TTC549 (cell line): ENCODE data around the gene LMO3.

Source experiments
- FAIRE-seq: peaks from 2 replicates; lab custom pipeline; 2012; peaks lifted over from hg19 to GRCh38; lab: Jason Lieb, UNC

Gene LMO3

GRCh38 chr12:16606117-16606200, at the start of gene LMO3:
Gene LMO3, minus strand, starts transcription at chr12:16606162. Its CDS starts 5,302 bp downstream, at chr12:16600860.
- FAIRE-seq: no peak

- no peak for FAIRE-seq
Observed at GRCh38 chr12:16636435-16637055, 30.6 kb upstream of the LMO3 start.

DNA sequence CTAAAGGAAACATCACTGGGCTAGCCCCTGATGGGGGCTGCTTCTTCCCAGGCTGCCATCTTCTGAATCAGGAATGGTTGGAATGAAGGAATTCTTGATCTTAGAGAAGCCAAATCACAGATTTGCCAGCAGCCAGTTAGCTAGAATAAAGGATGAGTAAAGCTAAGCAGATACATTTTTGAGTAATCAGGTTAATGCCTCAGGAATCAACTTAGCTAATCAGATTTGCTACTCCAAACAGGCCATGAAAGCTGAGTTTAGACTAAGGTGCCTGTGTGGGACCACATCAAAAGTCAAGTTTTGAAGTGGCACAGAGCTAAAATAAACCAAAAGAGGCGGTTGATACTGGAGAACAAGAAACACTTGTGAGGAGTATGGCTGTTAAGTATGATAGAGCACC, 28.8 kb upstream of the LMO3 start:
- FAIRE-seq: no peak

GRCh38 chr12:16626991-16627390, 21.0 kb upstream of the LMO3 start:
- FAIRE-seq: no peak

- FAIRE-seq: no peak
Observed at GRCh38 chr12:16622338-16622737, 16.4 kb upstream of the LMO3 start.

- no peak for FAIRE-seq
Observed at GRCh38 chr12:16619537-16619936, 13.6 kb upstream of the LMO3 start.

DNA sequence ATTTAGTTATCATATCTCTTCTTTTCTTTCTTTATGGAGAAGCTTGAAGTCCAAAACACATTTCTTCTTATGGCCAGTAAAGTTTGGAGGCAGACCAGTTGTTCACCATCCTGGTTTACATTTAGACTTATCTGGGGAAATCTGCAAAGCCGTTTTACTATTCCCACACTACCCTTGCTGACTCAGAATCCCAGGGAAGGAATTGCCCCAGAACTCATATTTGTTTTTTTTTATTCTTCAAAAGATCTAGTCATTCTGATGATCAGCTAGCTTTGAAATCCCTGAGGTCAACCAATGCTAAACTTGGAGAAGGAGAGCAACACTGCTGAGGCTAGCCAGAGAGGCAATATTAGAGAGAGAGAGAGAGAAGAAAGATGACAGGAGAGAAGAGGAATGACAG, 12.3 kb upstream of the LMO3 start:
- FAIRE-seq: no peak

DNA sequence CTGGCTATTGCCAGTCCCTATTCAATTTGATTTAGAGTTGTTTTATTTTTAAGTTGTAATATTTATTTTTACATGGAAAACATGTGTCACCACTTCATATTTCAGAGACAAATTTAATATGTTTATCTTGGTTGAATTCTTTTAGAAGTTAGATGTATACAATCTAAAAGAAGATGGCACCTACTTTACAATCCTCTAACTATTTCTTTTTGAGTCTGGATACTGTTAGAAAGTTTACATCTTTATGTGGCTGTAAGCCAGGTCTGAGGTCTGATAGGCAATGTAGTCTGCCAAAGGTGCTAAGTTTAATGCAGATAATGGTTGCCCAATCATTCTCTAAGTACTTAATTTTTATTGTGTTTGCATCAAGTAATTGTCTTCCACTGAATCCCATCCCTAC, 7.2 kb upstream of the LMO3 start:
- FAIRE-seq: no peak

GRCh38 chr12:16612647-16613046, 6.7 kb upstream of the LMO3 start:
- no peak for FAIRE-seq

DNA sequence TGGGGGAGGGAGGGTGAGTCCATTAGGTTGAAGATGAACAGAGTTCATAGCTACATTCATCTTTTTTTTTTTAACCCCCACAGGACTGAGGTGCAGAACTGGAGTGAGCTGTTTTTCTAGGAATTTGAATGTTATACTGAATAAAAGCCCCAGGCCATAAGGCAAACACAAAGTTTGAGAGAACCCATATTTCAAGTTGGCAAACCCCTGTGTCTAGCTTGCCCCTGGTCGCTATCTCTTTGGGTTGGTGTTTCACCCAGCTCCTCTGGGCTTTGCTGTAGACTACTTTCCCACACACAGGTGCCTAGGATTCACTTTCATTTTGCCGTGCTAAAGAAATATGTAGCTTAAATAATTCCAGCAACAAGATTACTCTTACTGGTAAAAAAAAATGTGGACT, 5.2 kb upstream of the LMO3 start:
- no peak for FAIRE-seq

GRCh38 chr12:16610743-16611142, 4.8 kb upstream of the LMO3 start:
- no peak for FAIRE-seq

- no peak for FAIRE-seq
Observed at GRCh38 chr12:16610001-16610585, 4.1 kb upstream of the LMO3 start.

DNA sequence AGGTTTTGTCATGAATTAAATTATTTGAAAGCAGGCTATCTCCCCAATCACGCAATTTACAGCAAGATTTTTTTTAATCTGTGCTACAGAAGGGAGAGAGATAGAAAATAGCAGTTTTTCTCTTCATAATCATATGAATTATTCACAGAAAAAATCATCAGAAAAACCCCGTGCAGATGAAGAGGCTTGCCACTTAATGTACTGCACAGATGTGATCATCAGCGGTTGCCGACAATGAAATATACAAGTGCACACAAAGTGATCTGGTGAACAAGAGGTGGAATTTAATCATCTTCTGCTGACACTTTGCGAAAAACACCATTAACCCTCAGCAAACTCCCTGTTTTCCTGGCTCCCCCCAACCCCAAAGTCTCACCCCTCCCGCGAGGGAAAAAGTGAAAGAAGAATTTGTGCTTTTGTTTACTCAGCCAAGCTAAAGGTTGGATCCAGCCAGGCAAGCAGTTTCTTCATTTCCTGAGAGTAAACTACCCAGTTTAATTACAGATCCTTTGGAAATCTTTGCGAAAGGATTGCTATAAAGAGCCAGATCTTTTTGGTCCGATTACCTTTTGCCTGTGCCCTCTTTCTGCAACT, 3.1 kb upstream of the LMO3 start:
- FAIRE-seq: no peak

- FAIRE-seq: no peak
Observed at GRCh38 chr12:16607906-16608775, 2.2 kb upstream of the LMO3 start.

DNA sequence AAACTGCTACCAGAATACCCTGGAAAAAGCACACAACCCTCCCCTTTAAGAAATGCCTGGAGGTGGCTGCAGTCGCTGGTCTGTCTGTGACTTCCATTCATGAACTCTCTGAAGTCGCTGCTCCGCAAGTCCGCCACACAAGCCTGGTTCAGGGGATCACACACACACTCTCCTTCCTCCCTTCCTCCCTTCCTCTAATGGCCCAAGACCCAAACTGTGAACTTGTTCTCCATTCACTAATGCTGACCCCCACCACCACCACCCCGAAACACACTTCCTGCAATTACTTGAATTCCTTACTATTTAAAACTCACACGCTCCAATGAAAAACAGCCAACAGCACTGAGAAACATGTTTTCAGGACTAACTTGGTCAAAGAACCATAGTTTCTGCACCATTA, 1.0 kb upstream of the LMO3 start:
- FAIRE-seq: no peak

- FAIRE-seq: no peak
Observed at GRCh38 chr12:16606201-16606849, 363 bp upstream of the LMO3 start.

GRCh38 chr12:16605642-16606116, 283 bp downstream of the LMO3 start:
- FAIRE-seq: no peak

DNA sequence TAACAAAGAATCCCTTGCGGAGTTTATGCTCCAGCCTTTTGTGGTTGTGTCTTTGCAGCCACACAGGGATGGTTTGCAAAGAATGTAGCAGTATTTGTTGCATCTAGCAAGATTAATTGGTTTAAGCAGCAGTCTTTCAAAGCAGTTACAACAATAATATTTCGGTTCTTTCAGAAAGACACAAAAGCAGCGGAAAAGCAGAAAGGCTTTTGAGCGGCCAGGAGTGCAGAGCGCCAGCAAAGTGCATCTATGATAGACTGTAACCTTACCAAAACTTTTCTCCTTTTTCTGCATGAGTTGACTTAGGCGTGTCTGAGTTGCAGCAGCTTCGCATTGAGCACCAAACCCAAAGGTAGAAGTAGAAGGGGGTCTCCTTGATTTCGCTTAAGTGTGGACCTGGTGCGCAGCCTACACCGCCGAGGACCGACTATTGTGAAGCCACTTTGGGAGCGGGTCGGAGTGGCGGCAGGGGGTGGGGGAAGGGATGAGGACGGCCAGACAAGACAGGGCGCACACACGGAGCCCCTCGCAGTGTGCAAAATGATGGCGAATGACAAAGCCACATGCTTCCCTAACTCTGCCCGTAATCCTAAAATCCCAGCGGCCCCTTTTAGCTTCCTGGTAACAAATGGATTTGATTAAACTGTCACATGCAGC, 1.2 kb downstream of the LMO3 start:
- FAIRE-seq: no peak

GRCh38 chr12:16603916-16604575, 1.9 kb downstream of the LMO3 start:
- FAIRE-seq: no peak

DNA sequence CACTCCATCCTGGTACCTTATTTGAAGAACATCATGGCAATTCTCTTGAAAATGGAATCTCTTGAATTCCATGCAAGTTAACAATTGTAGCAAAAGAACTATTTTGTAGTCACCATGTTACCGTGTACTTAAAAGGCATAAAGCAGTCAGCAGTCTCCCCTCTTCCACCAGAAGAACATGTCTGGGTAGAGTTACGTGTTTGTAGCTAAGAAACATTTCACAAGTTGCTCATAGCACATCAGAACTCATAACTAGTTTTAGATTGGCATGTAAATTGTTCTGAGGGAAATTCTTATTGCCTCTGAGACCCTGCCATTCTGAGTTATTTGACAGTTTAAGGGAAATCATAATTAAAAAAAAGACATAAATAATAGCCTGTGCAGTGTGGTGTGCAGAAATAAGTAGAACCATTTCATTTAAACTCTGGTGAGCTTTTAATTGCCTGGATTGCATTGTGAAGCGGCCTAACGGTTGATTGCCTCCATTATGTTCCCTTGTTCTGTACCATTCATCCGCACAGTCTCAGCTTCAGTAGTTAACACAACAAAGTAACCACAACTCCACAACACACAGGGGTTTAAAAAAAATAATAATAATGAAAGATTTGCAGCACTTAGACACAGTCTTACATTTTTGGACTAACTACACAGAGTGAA, 2.6 kb downstream of the LMO3 start:
- FAIRE-seq: no peak

DNA sequence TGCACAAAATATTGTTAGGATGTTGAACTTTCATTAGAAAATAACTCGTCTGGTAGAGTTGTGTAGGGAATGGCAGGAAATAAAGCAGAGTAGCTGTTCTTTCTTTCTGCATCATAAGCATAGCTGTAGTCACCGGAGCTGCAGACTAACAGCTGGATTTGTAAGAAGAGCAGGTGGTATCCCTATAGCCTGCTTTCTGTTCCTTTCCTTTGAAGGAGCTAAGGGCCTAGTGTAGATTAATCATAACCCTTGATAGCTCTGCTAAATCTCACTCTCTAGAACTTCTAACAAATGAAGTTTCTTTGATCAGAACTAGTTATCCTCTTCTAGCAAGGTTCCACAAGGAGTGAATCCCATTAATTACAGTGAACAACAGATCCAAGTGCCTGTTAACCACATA, 3.5 kb downstream of the LMO3 start:
- no peak for FAIRE-seq

- no peak for FAIRE-seq
Observed at GRCh38 chr12:16600525-16600924, 5.4 kb downstream of the LMO3 start.
